Caki2 (cell line): Measurements from ENCODE around the gene MAF. TPM values are rescaled to one million over a fixed set of nuclear protein-coding genes. Genes with fewer than 3 reads are reported as not detected.

Source experiments
- DNase-seq: peaks from one replicate; pipeline ENCODE4 v3.0.0-alpha.2; 2015; ENCODE audit warnings: low read depth
- in situ Hi-C: cut with HindIII; loops from 2 replicates; pipeline ENCODE4 v1.10.0; 2016; ENCODE audit warnings: low sequenced_read_pairs, low pct_unique_long_range_greater_than_20kb, mixed read lengths
- total RNA-seq: library from RNA; depleted of rRNA; stranded (reverse); fragments of >200 nt; shearing (Covaris generic); gene quantifications from 2 replicates; pipeline ENCODE4 v1.2.3, GENCODE V29; 2014; ENCODE audit warnings: low replicate concordance; rRNA removed

MAF gene
- 0.12 and 4.1 TPM in 2 replicates for total RNA-seq

DNA sequence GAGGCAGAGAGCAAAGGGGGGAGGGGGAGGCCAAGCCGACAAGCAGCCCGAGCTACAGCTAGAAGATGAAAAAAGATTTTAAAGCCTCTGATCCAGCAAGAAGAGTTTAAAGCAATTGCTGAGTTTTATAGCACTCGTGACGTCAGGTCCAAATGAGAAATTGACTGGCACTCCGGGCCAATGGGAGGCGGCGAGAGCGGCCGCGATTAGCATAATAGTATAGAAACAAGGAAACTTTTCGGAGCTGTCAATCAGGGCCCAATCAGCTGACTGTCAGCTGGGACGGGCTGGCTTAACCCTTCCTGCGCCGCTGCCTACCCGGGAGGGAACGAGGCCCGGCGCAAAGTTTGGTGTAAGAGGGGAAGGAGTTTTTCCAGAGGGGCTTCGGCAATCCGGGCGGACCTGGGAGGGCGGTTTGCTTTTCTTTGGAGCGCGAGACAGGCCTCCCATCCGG lies at the start of gene MAF:
Gene MAF (minus strand): TSS at position 100 of the 454 bp plus-strand sequence. CDS start 835 bp downstream, outside the sequence.
- in situ Hi-C loops, result no loop called here
- DNase-seq, result peak; percentile 87

DNA sequence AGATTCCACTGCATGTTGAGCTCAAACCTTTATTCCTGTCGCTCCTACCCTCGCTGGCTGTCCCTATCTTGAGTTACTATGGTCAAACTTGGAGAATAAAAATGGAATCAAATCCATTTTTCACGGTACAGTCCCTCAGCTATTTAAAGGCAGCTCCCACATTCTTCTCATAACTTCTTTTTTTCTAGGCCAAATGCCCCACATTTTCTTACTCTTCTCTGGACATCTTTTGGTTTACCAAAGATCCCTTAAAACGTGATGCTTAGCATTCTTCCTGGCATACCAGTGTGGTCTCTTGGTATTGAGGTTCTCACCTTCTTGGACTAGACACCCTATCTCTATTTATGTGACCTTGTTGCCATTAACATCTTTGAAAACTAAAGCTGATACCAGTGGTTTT lies 48.3 kb upstream of the MAF start:
- in situ Hi-C loops, result no loop called here
- no peak for DNase-seq

DNA sequence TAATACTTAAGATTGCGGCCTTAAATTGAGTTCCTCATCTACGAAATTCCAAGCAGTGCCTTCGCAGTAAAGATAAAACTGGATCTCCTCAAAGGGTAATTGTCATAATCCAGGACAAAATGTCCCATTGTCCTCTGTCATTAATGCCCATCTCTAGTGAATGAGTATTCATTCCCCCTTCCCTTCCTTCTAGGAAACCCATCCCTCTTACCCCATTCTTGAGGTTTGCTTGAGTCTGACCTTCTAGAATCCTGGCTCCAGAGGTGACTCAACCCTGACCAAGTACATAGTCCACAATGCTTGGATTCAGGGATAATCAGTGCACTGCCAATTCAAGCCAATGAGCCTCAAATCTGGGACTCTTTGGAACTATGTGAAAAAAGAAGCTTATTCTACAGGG lies 47.0 kb upstream of the MAF start:
- no peak for DNase-seq
- in situ Hi-C loops, result no loop called here

DNA sequence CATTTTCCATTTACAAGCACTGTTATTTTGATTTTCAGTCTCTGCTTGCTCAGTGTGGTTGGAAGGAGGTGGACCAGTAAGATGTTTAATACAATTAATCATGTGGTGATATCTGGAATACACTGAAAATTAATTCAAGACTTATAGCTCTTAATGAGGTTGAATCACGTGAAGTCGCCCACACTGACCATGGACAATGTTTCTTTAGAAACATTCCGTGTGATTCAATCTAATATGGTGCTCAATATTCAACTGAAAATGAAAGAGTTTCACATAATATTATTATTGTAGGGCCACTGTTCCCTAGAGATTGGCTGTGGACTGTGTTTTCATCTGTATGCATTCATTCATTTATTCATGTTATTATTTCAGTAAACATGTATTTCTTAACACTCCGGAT lies 45.2 kb upstream of the MAF start:
- no peak for DNase-seq
- in situ Hi-C loops, result no loop called here

DNA sequence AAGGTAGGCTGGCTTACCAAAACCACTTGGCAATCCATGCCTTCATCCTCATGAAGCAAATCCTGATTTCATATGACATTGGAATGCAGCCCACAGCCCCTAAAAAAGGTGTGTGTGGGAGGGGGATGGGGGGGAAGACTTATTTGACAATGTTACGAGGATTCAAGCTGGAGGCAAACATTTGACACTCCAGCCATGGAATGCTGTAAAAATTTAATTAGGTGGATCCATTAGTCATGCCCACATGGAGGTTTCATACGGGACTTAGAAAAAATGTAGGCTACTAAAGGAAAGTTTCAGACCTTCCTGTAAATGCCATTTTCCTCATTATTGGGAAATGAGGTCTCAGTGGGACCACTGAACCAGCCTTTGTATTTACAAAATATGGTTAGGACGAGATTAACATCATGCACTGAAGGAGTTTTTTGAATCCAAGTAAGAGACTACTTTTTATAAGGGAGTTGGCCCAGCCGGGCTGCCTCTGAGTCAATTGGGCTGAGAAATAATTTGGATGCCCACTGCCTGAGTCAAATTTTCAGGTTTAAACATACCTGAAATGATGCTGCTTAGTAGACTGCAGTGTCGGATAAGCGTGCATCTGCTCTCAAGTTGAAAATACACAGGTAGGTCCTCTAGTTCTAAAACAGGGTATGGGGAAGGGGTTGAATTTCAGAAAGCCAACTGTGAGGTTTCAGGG lies 44.6 kb upstream of the MAF start:
- DNase-seq, result no peak
- in situ Hi-C loops, result no loop called here

DNA sequence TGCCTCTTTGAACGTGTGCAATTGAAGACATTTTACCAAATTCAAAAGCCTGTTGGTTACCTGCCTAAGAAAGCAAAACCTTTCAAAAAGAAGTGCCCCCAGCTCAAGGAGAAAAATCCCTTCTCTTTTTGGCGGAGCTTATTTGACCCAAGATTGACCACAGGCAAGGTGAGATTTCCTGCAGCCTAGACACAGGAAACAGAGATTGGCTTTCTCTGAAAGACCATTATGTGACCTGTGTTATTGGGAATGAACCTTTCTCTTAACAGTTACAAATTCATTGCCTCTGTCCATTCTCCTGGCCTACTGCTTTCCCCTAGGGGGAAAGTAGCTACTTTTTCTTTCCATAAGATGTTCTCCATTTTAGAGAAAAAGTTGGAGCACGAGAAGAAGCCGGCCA lies 42.1 kb upstream of the MAF start:
- in situ Hi-C loops, result no loop called here

DNA sequence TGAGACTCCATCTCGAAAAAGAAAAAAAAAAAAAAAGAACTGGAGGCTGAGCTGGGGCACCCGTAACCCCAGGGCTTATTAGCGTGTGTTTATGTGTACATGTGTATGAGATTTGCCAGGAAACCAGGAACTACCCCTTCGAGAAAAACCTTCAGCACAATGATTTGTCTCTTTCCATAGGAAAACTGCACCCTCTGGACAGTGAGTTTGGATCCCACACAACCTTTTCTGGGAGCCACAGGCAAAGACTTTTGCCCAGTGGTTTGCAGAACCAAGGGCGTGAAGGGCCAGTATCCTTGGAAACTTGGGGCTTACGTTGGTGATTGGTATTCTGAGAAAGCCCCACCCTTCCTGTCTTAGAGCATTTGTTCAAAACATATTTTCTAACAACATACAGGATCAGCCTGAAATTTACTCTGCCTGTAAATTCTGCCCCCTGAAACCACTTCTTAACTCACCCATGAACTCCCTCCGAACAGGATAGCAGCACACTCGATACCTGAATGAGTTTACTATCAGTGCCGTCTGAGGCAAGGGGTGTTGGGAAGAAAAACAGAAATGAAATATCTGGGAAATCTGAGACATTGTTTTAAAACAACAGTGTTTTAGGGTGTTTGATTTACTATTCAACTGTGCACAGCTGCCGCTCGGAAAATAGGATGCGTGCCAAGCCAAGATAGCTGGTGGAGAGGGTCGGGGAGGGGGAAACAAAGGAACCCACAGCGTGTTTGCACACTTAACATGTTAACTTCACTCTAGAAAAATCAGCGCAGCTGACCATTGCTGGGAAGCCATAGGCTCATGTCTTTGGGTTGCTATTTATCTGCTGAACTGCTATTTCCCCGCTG lies 40.2 kb upstream of the MAF start:
- DNase-seq, result no peak

More for the DNA sequence above, 42.1 kb upstream of the MAF start:
- no peak for DNase-seq

DNA sequence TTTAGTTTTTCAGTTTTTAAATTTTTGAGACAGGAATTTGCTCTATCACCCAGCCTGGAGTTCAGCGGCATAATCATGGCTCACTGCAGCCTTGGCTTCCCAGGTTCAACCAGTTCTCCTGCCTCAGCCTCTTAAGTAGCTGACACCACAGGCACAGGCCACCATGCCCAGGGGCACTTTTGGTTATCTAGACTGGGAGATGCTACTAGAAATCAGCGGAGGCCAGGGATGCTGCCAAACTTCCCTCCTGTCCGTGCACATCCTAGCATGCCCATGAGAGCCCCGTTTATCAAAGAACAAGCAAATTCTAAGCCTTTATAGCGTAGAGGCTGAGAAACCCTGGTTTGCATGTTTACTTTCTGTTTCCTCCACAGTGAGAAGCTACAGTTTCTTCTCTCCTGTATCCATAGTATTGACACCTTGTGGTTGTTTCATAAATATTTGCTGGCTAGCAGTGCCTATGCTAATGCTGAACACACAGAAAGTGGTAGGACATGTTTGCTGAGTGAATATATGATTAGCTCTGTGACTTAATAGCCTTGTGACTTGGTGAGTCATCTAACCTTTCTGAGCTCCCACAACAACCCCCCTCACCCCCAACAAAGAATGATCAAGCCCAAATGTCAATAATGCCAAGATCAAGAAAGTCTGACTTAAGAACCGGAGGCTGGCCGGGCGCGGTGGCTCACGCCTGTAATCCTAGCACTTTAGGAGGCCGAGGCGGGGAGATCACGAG lies 39.2 kb upstream of the MAF start:
- in situ Hi-C loops, result no loop called here
- peak; percentile 13 for DNase-seq

More for the DNA sequence above, 40.2 kb upstream of the MAF start:
- in situ Hi-C loops, result no loop called here

DNA sequence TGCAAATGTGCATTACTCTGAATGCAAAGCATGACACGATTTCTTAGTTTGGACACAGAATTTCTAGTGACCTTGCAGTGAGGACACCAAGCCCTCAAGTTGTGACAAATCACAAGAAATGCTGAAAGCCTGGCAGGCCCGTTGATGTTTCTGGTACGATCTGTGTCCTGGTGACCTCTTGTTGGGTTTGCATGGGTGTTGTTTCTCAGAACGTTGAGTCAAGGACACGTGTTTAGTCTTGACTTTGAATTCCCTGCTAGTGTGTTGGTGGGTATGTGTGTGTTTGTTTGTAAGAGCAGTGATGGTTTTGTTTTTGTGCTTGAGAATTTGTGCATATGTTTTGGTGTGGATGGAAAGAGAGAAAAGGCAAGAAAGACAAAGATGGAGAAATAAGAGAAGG lies 37.8 kb upstream of the MAF start:
- in situ Hi-C loops, result no loop called here
- no peak for DNase-seq

DNA sequence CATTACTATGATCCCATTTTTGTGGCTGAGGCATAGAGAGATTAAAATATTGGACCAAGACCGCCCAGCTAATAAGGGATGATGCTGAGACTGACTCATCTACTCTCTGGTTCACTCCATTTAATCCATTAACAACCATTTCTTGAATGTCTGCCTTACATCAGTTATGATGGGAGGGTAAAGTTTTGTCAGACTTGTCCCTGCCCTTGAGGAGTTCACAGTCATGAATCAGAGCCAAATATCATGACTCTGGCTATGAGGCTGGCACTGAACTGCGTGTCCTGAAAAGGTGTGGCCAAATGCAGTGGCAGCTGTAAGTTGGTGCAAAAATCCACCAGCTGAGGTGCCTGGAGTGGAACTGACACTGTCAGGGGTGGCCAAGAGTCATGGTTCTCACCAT lies 35.0 kb upstream of the MAF start:
- in situ Hi-C loops, result no loop called here
- DNase-seq, result no peak

DNA sequence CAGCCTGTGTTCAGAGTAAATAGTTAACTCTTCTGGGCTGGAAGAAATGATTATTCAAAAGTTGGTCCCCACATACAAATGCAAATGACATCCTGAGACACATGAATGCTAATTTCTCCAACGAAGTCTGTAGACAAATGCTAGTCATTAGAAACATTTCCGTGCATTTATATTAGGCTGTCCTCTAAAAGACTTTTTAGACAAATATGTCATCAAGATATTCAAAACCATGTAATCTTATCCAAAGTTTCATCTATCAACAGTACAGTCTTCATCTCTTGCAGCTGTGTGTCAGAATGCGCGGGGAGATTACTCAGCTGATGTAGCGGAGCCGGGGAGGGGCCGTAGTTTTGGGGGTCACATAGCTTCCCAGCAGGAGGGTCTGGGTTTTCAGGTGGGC lies 33.8 kb upstream of the MAF start:
- in situ Hi-C loops, result no loop called here
- no peak for DNase-seq

DNA sequence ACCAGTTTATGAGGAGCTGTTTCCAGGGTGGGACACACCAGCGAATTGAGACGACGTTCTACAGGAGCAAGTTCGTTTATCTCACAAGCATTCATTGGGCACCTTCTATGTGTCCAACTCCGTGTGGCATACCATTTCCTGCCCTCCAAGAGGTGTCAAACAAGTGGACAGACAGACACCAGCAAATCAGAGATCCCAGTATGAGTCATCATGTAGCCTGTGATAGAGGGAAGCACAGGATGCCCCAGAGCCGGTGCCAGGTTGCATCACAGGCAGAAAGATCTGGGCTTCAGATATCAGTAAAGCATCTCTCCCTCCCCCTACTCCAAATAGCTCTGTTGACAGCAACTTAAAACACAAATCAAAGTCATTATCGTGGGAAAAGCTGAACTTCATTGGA lies 31.8 kb upstream of the MAF start:
- in situ Hi-C loops, result no loop called here
- no peak for DNase-seq

DNA sequence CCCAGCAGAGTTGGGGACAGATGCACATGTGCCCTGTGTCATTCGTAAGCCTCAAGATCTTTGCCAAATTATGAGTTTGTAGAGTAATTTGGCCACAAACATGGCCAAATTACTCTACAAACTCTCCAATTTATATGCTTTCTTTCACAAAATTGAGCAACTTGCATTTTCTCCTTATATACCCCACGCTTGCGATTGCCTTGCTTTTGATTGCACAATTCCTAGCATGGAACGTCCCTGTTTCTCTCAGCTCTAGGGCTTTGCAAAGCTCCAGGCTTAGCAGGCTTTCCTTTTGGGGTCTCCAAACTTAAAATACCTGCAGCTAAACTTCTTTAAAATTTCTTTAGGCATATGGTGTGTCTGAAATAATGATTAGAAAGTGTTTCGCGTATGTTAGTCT lies 28.5 kb upstream of the MAF start:
- no peak for DNase-seq
- in situ Hi-C loops, result no loop called here

DNA sequence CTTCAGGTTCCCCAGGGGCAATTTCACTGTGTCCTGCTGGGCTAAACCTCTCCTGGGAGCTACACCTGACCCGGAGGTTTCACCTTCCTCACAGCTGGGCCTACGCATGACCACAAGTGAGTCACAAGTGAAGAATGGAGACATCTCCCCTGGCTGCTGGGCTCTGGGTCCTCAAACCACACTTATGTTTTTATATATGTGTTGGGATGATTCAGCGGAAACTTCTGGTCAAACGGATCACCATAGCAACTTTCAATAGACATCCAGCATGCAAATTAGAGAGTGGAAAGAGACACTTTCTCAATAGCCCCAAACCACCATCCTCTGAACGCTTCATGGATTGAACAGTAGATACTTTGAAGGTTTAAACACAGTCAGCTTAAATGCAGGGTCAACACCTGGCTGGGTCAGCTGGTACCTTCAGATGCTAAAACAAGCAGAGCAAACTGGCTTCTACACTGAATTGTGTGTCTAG lies 28.0 kb upstream of the MAF start:
- DNase-seq, result peak; percentile 76
- in situ Hi-C loops, result no loop called here

DNA sequence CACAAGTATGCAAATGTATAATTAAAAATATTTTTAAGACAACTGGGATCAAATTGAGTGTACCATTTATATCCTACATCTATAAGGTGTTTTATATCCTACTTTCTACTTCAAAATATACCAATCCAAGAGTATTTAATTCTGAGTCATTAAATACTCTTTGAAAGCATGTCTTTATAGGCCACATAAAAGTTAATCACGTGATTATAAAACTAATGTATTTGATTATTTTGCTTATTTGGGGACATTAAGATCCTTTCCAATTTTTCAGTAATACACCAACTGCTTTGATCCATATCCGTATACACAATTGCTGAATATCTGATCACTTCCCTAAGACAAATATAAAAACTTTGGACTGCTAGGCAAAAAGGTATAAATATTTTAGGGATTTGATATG lies 26.6 kb upstream of the MAF start:
- in situ Hi-C loops, result no loop called here

DNA sequence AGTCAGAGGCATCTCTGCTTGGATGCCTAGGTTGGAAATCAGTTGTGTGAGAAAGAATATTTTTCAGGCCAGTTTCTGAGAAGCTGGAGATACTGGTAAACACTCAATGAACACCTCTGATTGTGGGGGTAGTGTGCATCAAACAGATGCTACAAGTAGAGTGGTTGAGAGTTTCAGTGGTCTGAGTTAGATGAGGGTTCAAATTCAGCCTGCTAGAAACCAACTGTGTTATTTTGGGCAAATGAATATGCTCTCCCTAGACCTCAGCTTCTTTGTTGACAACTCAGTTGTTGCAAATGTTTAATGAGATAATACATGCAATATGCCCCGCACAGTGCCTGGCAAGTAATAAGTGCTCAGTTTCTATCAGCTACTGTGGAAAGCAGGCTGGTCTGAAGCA lies 25.2 kb upstream of the MAF start:
- no peak for DNase-seq
- in situ Hi-C loops, result no loop called here

More for the DNA sequence above, 26.6 kb upstream of the MAF start:
- DNase-seq, result no peak

DNA sequence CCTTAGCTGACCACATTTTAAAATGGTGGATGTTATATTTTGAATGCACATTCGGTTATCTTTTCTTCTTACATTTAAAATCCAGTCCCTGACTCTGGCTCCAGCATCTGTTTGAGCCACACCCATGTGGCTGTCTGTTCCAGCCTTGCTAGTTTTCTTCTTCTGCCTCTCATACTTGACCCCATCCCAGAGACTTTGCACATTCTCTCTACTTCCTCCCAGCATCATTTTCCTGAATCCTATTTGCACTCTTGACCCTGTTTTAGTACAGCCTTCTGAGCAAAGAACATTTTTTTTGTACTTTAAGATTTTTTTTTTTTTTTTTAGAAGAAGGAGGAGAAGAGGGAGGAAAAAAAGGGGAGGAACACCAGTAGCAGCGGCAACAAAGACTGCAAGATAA lies 23.3 kb upstream of the MAF start:
- no peak for DNase-seq
- in situ Hi-C loops, result no loop called here

DNA sequence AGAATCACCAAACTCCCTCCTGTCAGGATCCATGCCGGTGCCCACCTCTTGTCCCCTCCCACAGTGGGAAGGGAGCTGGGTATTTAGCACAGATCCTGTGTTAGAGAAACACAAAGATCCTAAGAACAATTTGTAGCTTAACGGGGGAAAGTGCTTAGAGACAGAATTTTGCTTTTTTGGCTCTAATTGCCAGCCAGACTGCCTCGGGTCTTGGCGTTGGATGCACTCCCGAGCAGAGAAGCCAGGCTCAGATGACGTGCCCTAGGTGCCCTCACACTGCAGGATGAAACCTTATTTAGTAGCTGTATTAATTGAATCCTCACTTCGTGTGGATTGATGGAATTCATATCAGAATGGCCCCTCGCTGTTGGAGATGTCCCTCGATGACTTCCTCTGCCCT lies 22.5 kb upstream of the MAF start:
- in situ Hi-C loops, result no loop called here
- no peak for DNase-seq

DNA sequence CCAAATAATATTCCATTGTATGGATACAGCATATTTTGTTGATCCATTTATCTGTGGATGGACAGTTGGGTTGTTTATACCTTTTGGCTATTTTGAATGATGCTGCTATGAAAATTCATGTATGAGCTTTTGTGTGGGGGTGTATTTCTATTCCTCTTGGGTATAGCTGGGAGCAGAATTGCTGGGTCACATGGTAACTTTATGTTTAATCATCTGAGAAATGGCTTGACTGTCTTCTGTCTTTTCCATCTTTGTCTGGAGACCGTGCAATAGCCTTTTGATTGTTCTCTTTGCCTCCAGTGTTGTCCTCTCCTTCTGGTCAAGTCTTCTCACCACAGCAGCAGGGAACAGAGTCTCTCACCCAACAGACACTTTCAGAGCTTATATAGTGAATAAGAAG lies 20.5 kb upstream of the MAF start:
- no peak for DNase-seq
- in situ Hi-C loops, result no loop called here
